Measurements from ENCODE around the gene SLIT3.

The SLIT3 gene

GRCh38 chr5:168985454-168985853 lies 315.5 kb downstream of the SLIT3 start:
- DNase-seq, result no peak

GRCh38 chr5:168984135-168984675 lies 316.7 kb downstream of the SLIT3 start:
- DNase-seq, result no peak

- no peak for DNase-seq
These were observed 321.8 kb downstream of the SLIT3 start for GRCh38 chr5:168979135-168979534.

GRCh38 chr5:168978500-168978899 lies 322.4 kb downstream of the SLIT3 start:
- DNase-seq, result no peak

- DNase-seq, result no peak
These were observed 322.9 kb downstream of the SLIT3 start for GRCh38 chr5:168978015-168978414.

- DNase-seq, result no peak
These were observed 324.5 kb downstream of the SLIT3 start for GRCh38 chr5:168976311-168976970.

GRCh38 chr5:168975331-168975730 lies 325.6 kb downstream of the SLIT3 start:
- no peak for DNase-seq

GRCh38 chr5:168974082-168974481 lies 326.9 kb downstream of the SLIT3 start:
- no peak for DNase-seq

GRCh38 chr5:168972731-168973130 lies 328.2 kb downstream of the SLIT3 start:
- no peak for DNase-seq

GRCh38 chr5:168971100-168971499 lies 329.8 kb downstream of the SLIT3 start:
- DNase-seq, result no peak

- no peak for DNase-seq
These were observed 331.5 kb downstream of the SLIT3 start for GRCh38 chr5:168969326-168969886.

GRCh38 chr5:168967882-168968620 lies 332.9 kb downstream of the SLIT3 start:
- DNase-seq, result no peak

GRCh38 chr5:168965638-168966037 lies 335.3 kb downstream of the SLIT3 start:
- no peak for DNase-seq

GRCh38 chr5:168964182-168964581 lies 336.8 kb downstream of the SLIT3 start:
- DNase-seq, result no peak

GRCh38 chr5:168962306-168962705 lies 338.6 kb downstream of the SLIT3 start:
- no peak for DNase-seq

- no peak for DNase-seq
These were observed 339.3 kb downstream of the SLIT3 start for GRCh38 chr5:168961681-168962080.

GRCh38 chr5:168960497-168960896 lies 340.4 kb downstream of the SLIT3 start:
- DNase-seq, result no peak

- no peak for DNase-seq
These were observed 347.6 kb downstream of the SLIT3 start for GRCh38 chr5:168953351-168953750.

- no peak for DNase-seq
These were observed 348.7 kb downstream of the SLIT3 start for GRCh38 chr5:168952196-168952595.

GRCh38 chr5:168951769-168952168 lies 349.2 kb downstream of the SLIT3 start:
- DNase-seq, result no peak

GRCh38 chr5:168951356-168951755 lies 349.6 kb downstream of the SLIT3 start:
- DNase-seq, result no peak

- no peak for DNase-seq
These were observed 350.5 kb downstream of the SLIT3 start for GRCh38 chr5:168950241-168950951.

- no peak for DNase-seq
These were observed 352.2 kb downstream of the SLIT3 start for GRCh38 chr5:168948746-168949145.

All from 8988T (cell line).